NCI-H146 treated with DMSO at 0.1 percent for 48 hours (cell line): ENCODE results near the gene FAT1.

ENCODE experiments used
- DNase-seq: peaks from one replicate; lab custom pipeline; 2025; ENCODE audit not compliant: unreplicated experiment; lab: John Stamatoyannopoulos, UW

The FAT1 gene

DNA sequence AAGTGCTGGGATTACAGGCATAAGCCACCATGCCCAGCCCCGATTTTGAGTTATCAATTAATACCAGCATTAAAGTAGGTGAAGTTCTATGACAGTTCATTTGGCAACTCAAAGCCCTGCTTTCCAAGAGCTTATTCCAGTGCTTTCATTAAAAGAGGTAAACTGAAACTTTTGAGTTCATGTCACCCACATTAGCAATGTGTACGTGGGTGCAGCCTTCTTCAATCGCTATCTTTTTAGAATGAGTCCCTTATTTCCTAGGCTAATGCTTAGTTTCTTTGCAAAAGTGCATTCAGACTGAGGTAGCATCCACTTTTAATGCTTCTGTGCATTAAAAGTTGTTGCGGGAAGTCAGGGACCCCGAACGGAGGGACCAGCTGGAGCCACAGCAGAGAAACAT, 142.2 kb downstream of the FAT1 start:
- DNase-seq, result no peak

DNA sequence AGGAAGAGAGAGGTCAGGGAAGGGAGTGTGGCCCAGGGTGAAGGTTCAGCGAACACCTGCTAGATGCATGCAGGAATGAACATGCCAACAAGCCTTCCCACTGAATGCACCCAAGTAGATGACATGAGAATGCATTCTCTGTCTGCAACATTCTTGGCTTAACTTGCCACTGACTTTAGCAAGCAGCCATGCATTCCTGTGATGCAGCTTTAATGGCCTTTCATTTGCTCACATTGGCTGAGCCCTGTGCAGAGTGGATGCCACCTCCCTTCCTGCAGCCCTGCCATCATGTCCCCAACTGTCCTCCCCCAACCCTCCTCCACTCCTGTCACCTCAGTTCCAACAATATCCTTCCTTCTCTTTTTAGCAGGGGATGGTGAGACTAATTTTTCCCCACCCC, 143.0 kb downstream of the FAT1 start:
- no peak for DNase-seq

DNA sequence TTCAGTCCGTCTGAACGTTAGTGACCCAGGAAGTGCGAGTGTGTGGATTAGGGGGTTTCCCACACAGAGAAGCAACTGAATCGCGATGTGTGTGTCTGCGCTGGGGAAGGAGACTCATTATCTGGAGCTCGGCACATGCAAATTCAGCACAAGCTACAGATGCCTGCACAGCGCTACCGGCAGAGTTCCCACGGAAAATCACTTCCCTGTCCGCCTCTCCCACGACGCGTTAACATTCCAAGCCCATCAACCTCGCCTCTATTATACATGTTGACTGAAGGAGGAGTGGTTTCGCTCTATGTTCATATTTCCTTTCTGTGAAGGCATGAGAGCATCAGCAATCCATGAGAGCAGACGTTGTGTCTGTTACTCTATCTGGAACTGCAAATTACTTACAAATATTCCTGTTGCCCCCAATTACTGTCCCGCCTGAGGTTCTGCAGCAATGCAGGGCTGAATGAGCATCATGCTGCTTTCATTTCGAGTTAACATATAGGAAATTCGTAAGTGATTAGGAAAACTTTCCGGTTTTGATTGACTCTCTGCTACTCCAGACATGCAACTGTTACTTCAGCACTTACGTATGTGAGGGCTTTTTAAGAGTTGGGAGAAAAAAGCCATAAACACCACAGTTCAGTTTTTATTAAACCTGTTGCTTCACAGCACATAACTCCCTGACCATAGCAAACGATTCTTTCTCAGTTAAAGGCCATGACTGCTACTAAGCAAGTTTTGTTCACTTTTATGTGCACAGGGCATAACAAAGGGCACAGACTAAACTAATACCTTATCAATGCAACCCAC, 153.3 kb downstream of the FAT1 start:
- no peak for DNase-seq

DNA sequence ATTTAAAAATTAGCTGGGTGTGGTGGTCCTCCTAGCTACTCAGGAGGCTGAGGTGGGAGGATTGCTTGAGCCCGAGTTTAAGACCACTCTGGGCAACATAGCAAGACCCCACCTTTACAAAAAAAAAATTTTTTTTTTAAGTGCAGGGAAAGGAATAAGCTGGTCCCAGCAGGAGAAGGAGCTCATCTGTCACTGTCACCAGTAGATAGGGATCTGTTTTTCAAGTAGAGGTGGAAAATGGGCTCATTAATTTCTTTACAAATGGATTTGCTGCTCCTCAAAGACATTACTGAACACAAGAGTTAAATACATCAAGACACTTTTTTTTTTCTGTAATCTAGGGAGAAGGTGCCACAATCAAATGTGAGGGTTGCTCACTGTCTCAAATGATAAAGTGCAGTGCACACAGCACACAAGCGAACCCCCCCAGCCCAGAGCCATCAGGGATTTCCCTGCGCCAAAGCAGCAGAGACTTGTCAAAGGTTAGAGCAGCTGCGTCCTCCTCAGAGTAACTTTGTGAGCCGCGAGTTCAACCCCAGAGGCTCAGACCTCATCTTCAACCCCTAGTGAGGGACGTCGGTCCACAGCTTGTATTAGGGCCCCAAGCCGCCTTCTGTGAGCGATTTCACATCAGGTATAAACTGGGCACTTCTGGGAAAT, 154.0 kb downstream of the FAT1 start:
- DNase-seq, result no peak

- DNase-seq, result no peak
These were observed 157.6 kb downstream of the FAT1 start for GRCh38 chr4:186566068-186566467.

GRCh38 chr4:186563761-186564160, 159.9 kb downstream of the FAT1 start:
- DNase-seq, result no peak

- no peak for DNase-seq
These were observed 161.9 kb downstream of the FAT1 start for GRCh38 chr4:186561748-186562147.

DNA sequence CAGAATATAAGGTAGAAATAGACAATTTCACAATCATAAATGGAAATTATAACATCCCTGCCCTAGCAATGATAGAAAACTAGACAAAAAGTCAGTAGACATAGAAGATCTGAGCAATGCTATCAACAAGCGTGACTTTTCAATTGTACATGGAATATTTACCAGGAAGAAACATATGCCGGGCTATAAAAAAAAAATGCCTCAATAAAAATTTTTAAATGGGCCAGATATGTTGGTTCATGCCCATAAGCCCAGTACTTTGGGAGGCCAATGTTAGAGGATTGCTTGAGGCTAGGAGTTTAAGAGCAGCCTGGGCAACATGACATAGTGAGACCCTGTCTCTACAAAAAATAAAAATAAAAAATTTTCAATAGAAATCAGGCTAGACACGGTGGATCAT, 163.0 kb downstream of the FAT1 start:
- no peak for DNase-seq

DNA sequence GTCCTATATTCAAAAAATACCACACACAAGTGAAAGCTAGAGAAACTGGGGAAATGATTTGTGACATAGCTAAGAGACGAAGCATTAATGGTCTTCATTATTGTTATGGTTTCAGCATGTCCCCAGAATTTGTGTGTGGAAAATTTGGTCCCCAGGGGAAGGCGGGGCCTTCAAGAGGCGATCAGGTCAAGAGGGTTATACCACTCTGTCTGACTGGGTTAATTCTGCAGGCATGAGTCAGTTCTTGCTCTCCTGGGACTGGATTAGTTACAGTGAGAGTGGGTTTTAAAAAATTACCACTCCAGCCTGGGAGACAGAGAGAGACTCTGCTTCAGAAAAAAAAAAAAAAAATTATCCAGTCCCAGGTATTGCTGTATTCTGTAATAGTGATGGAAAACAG, 166.2 kb downstream of the FAT1 start:
- DNase-seq, result no peak

GRCh38 chr4:186557061-186557460, 166.6 kb downstream of the FAT1 start:
- DNase-seq, result no peak

- no peak for DNase-seq
These were observed 168.5 kb downstream of the FAT1 start, which contains the start of gene MTNR1A for GRCh38 chr4:186554914-186555827. MTNR1A (minus strand) TSS chr4:186555567; CDS start chr4:186555365, 202 bp downstream.

GRCh38 chr4:186554539-186554913, 169.1 kb downstream of the FAT1 start:
- DNase-seq, result no peak

DNA sequence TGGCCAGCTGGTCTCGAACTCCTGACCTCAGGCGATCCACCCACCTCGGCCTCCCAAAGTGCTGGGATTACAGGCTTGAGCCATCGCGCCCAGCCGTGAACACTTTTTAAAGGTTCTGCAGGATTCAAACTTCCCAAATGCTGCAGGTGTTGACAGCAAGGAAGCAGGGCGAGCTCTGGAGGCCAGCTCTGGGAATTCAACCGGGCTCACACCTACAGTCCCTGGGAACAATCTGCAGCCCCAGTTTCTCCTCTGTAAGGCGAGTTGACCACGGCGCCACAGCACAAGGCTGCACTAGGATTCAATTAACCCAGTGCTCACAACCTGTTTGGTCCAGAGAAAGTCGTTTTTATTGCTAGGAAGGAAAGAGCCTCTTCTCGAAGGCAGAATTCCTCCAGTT, 169.9 kb downstream of the FAT1 start:
- DNase-seq, result no peak

DNA sequence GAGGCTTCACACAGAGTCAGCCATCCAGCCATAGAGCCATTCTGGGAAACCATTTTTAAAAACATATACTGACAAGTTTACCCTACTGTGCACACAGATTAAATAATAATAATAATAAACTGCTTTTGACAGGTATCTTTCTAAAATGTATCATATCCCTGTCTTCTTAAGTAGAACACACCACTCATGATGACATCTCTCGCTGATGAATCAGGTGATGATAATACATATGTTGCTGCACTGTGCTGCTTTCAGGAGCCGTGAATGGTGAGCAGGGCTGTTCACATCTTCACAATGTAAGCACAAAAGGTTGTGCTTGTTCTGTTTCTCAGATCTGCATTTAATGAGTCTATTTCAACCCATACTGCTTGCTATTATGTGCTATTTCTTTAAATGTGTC, 171.8 kb downstream of the FAT1 start:
- DNase-seq, result no peak

- no peak for DNase-seq
These were observed 178.2 kb downstream of the FAT1 start for GRCh38 chr4:186545436-186545835.

GRCh38 chr4:186543206-186543605, 180.4 kb downstream of the FAT1 start:
- no peak for DNase-seq

GRCh38 chr4:186541801-186542200, 181.9 kb downstream of the FAT1 start:
- no peak for DNase-seq

DNA sequence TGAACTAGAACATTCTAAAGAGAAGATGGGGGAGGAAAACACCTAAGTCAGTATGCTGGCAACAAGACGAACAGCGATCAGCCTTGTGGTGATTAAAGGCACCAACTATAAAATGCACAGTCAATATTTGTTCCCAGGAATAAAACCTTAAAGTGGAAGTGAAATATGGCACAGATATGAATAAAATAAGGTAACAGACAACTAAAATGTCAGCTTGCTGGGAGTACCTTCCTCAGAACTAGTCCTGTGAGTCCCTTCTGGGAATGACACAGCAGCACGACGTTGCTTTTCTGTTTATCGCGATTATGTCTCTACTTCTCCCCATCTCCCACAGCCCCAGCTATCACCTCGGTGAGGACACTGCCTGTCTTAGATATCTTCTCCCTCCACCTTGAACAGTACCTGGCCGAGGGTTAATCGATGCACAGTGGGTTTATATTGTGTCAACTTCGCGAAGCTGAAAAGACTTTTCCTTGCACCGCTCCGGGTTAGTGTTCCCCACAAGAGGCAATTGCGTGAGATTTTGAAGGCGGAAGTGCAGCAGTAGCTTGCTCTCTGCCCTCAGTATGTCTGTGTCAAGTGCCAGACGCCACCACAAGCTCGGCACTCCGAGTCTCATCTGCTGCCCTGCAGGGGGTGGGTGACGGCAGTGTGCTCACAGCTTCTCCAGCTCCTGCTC, 185.7 kb downstream of the FAT1 start:
- DNase-seq, result no peak
